ENCODE data around the gene CALCB.

GRCh38 chr11:15117751-15118150 lies 44.4 kb downstream of the CALCB start:
- TF ChIP-seq TAF1 (IDR thresholded peaks at IDR 0.05; ENCODE audit: borderline replicate concordance, low read depth, low read length) (no peak), POLR2A (IDR thresholded peaks at IDR 0.05; ENCODE audit: low read depth, low read length) (no peak), POLR2AphosphoS5 (IDR thresholded peaks at IDR 0.05; ENCODE audit: low read depth, low read length) (no peak)

Measured in GM12892 (cell line).